ENCODE measurements around the gene HOXC6. TPM values are rescaled to one million over a fixed set of nuclear protein-coding genes. Genes with fewer than 3 reads are reported as not detected.

Gene HOXC6
- total and polyA plus RNA-seq, 2 of the 8 experiments (the other 6 are each of a cell fraction or from before 2014, with no cell fraction given) = not detected

DNA sequence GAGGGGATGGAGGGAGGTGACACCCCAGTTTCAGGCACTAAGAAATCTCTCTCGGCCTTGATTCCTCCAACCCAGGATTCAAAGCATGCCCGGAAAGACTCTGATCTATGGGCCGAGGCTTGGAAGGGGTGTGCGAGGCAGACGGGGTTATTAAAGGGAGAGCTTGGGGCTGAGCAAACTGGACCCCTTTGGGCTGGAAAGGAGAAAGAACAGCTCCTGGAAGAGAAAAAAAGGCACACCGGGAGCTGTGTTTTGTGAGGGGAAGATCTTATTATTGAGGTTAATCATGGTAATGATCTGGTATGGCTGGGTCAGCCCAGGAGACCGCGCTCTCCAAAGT, 19.7 kb downstream of the HOXC6 start:
- H2BK20ac ChIP-seq (ENCODE audit: low read length) = no peak overlapping the region
- H3K79me1 ChIP-seq (ENCODE audit: low read depth, low read length) = no peaks in the 10 kb centered on the region
- 9% methylated on average over 8 of the region's 8 CpGs; no CpG with 5 or more reads in 1 of the 2 experiments for WGBS, 2 experiments (ENCODE audit: extremely low coverage in 1 of 2, insufficient coverage in 1 of 2, insufficient read length in 1 of 2, insufficient replicate concordance in 2 of 2, low coverage in 1 of 2, low lambda C conversion rate in 2 of 2, missing lambda C conversion rate in 1 of 2)
- peaks cover 0 to 8% (median 4%) of the 10 kb centered on the region in 4 experiments; a peak in 6 of 7 replicates for H3K4me1 ChIP-seq (replicated peaks in 1 of 4; ENCODE audit: control insufficient read depth in 3 of 4, insufficient read depth in 4 of 4, low read length in 3 of 4)
- no peak overlapping the region for H3K4ac ChIP-seq (replicated peaks; ENCODE audit: insufficient read length, low read depth, low read length)
- no peak overlapping the region for H4K8ac ChIP-seq (ENCODE audit: extremely low read depth, insufficient read depth, low read length)
- H3K79me2 ChIP-seq (ENCODE audit: control insufficient read depth in 1 of 2, insufficient read depth in 2 of 2, low read length in 2 of 2) = no peaks in the 10 kb centered on the region
- POLR2A ChIA-PET (ENCODE audit: partially characterized antibody) = no interaction called here
- H2AFZ ChIP-seq (ENCODE audit: low read length) = no peak overlapping the region
- H2AK5ac ChIP-seq (ENCODE audit: low read depth, low read length) = peak overlapping the region; percentile 61; the same call in 1 of the 2 replicates
- H3K23ac ChIP-seq (ENCODE audit: insufficient read length) = no peak overlapping the region
- no peak overlapping the region for H3K56ac ChIP-seq (replicated peaks; ENCODE audit: insufficient read length, low read depth, low read length)
- no peaks in the 10 kb centered on the region; the same call in 1 of the 2 replicates for H3K23me2 ChIP-seq (ENCODE audit: low read depth, low read length)
- H4K91ac ChIP-seq (replicated peaks; ENCODE audit: insufficient read length, low read length) = no peak overlapping the region
- peaks cover 0 to 9% (median 0%) of the 10 kb centered on the region in 4 experiments; a peak in 1 of 8 replicates for H3K36me3 ChIP-seq (ENCODE audit: control insufficient read depth in 2 of 4, insufficient read depth in 4 of 4, low read length in 3 of 4)
- no peaks in the 10 kb centered on the region for H3K9me3 ChIP-seq (ENCODE audit: insufficient read depth in 2 of 2, low read depth in 1 of 2, low read length in 1 of 2)
- H3K18ac ChIP-seq (ENCODE audit: extremely low read depth, low read length) = no peak overlapping the region
- no peak overlapping the region for H3K27ac ChIP-seq (ENCODE audit: low read depth, low read length)
- CTCF ChIA-PET (ENCODE audit: partially characterized antibody) = interaction anchor here (0.9 kb wide), 1 partner anchor 320 kb away, joined by 3 read pairs; no protein-coding TSS in a partner anchor
- peaks cover 18 to 20% of the 10 kb centered on the region in 2 experiments for H4K20me1 ChIP-seq (replicated peaks in 1 of 2; ENCODE audit: control insufficient read depth in 1 of 2, insufficient read depth in 2 of 2, low read length in 2 of 2)
- no peak overlapping the region for H2BK15ac ChIP-seq (ENCODE audit: low read length)
- peaks cover 97 to 100% (median 100%) of the 10 kb centered on the region in 4 experiments for H3K27me3 ChIP-seq (replicated peaks in 1 of 4; ENCODE audit: control insufficient read depth in 3 of 4, extremely low read depth in 1 of 4, insufficient read depth in 3 of 4, low read length in 3 of 4)
- no peak overlapping the region; the same call in 1 of the 2 replicates for H2BK5ac ChIP-seq (ENCODE audit: low read depth, low read length)
- H4K5ac ChIP-seq (ENCODE audit: insufficient read length, low read depth, low read length) = no peak overlapping the region
- FAIRE-seq (no peak), DNase-seq (ENCODE audit: low read depth in 1 of 2, low spot score in 2 of 2) (no peak)
- no peak overlapping the region for H3K4me3 ChIP-seq (ENCODE audit: extremely low read depth in 1 of 4, insufficient read depth in 2 of 4, low read depth in 3 of 4, low read length in 4 of 4)
- H3K4me2 ChIP-seq (ENCODE audit: insufficient read depth in 1 of 2, low read depth in 2 of 2, low read length in 2 of 2) = no peak overlapping the region
- no peak overlapping the region for H2BK120ac ChIP-seq (replicated peaks; ENCODE audit: low read depth, low read length)
- peak overlapping the region; percentile 27; the same call in 1 of the 2 replicates for H2BK12ac ChIP-seq (ENCODE audit: low read depth, low read length)
- no peak overlapping the region for H3K14ac ChIP-seq (ENCODE audit: insufficient read length)
- no peak overlapping the region for H3K9ac ChIP-seq (replicated peaks in 1 of 4; ENCODE audit: extremely low read depth in 1 of 4, low read depth in 3 of 4, low read length in 3 of 4)
- TF ChIP-seq CTBP2 (IDR thresholded peaks at IDR 0.05; ENCODE audit: borderline replicate concordance, insufficient read depth, insufficient read length, low read length) (peak; percentile 9), SRF (IDR thresholded peaks at IDR 0.05; ENCODE audit: low read depth, low read length) (no peak), HDAC6 (IDR thresholded peaks at IDR 0.05; ENCODE audit: low read depth, low read length) (no peak), HDAC2 (IDR thresholded peaks at IDR 0.05; ENCODE audit: borderline replicate concordance in 1 of 2, low read depth in 2 of 2, low read length in 2 of 2) (no peak), EP300 (IDR thresholded peaks at IDR 0.05; ENCODE audit: borderline replicate concordance in 1 of 2, low read depth in 2 of 2, low read length in 2 of 2) (no peak), JUN (IDR thresholded peaks at IDR 0.05; ENCODE audit: low read depth, low read length) (no peak), PHF8 (conservative IDR thresholded peaks at IDR 0.05; ENCODE audit: low read depth, low read length) (no peak), RXRA (IDR thresholded peaks at IDR 0.05; ENCODE audit: insufficient read depth, low read depth, low read length) (no peak), CBX8 (IDR thresholded peaks at IDR 0.05; ENCODE audit: borderline replicate concordance, low read depth, low read length) (peak; percentile 81; the same call in 1 of the 2 replicates), GABPA (IDR thresholded peaks at IDR 0.05; ENCODE audit: borderline replicate concordance, insufficient read depth, low read length) (no peak), SIRT6 (IDR thresholded peaks at IDR 0.05; ENCODE audit: low read length) (no peak), CEBPB (IDR thresholded peaks at IDR 0.05; ENCODE audit: low read depth, low read length) (no peak), SUZ12 (IDR thresholded peaks at IDR 0.05; ENCODE audit: low read length) (peak; percentile 53), CHD2 (IDR thresholded peaks at IDR 0.05; ENCODE audit: low read length) (no peak)

Measured in H1 (cell line).